Stimulated activated CD4-positive, alpha-beta T cell treated with anti-CD3 and anti-CD28 coated beads, Interleukin-4, amount 100 ng/mL, for 1 hour (primary cell): ENCODE data around the gene CAPZB.

Source experiments
- DNase-seq: peaks from one replicate; pipeline ENCODE4 v3.0.0-alpha.2; 2020

The CAPZB gene

DNA sequence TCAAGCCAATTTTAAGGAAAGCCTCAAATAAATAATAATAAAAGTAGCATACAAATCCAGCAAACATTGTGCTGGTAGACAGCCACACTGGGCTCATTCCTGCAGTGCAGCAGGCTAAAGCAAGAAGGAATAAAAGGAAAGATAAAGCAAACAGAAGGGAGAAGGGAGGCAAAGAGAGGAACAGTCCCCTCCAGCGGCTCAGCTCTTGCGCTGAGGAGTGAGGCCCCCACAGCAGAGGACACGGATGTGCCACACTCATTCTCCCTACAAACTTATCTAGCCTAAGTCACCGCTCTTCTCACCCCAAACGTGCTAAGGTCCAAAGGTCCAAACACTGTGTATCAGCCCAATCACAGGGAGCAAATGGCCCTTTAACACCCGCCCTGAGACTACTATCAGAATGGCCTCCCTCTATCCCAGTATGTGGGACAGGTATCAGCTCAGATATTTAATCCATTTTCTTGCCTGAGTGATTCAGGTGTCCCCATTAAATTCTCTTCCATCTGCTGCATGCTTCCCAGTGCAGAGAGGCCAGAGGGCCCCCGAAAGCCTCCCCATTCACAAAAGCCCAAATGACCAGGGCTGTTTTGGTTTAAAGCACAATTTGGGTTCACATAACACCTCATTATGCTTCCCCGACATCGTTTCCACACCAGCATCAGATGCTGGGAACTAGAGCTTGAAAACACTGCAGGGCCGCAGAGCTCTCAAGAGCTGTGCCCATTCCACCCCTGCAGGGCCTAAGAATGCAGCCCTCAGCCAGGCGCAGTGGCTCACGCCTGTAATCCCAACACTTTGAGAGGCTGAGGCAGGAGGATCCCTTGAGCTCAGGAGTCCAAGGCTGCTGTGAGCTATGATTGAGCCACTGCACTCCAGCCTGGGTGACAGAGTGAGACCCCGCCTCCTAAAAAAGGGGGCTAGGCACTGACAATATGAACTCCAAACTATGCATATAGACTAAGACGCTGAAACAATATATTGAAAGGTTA is 17.8 kb downstream of the CAPZB start:
- DNase-seq, result no peak

DNA sequence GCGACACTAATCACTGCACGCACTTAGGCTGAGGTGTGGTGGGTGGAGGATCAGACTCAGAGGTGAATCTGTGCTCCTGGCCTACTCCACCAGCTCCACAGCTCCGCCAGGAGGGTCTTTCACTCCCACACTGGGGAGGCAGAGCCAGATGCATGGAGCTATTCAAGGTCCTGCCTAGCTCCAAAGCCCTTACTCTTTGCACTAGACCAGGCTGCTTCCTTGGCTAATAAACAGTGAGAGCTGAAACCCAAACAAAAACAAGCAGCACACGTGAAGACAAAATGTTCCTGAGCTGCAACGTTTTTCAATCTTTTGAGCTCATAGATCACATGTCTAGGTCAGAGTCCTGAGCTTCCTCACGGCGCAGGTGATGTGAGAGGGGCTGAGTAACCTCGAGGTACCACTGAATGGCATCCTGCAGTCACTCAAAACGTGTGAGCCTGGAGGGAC is 19.2 kb downstream of the CAPZB start:
- no peak for DNase-seq

DNA sequence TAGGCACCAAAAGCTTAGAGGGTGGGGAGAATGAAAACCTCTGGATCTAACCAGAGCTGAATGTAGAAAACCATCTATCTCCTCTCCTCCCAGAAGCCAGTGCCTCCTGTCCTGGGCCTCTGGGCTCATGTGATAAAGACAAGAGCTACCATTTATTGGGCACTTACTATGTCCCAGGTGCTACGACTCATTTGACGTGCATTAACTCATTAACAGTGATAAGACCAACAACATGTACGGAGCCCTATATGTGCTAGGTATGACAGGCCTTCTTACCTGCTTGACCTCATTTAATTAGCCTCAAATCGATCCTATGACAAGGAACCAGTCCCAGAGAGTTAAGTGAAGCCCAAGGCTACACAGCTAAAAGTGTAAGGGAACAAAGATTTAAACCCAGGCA is 19.7 kb downstream of the CAPZB start:
- no peak for DNase-seq

DNA sequence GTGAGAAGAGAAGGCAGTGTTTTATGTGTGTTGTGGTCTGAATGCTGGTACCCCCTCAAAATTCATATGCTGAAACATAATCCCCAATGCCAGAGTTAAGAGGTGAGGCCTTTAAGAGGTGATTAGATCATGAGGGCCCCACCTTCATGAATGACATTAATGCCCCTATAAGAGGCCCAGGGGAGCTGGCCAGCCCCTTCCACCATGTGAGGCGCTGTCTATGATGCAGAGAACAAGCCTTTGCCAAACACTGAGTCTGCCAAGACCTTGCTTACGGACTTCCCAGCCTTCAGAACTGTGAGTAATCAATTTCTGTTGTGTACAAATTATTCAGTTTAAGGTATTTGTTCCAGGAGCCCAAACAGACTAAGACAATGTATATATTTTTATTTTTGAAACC is 20.2 kb downstream of the CAPZB start:
- DNase-seq, result no peak

DNA sequence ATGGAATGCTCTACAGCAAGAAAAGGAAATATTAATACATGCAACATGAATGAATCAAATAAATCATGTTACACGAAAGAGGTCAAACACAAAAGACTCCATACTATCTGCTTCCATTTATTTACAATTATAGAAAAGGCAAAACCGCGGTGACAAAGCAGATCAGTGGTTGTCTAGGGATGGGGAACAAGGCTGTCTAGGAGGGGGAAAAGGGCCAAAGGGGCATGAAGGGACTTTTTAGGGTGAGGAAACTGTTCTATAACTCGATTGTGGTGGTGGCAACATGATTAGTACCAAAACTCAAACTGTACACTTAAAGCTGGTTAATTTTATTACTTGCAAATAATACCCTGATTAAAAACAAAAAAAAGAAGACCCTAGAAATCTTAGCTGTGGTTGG is 20.6 kb downstream of the CAPZB start:
- DNase-seq, result no peak

DNA sequence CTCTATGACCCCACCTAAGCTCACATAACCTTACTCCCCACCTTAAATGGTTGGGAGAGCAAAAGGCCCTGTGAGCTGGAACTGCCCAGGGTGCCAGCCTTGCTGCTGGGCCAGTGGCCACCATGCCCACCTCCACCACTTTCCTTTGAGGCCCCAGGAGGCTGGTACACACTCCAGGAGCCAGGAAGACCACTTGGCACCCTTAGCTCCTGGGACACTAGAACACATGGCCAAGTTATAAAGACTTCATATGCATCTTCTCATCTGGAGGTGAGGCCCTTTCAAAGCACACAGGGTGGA is 21.9 kb downstream of the CAPZB start:
- no peak for DNase-seq

DNA sequence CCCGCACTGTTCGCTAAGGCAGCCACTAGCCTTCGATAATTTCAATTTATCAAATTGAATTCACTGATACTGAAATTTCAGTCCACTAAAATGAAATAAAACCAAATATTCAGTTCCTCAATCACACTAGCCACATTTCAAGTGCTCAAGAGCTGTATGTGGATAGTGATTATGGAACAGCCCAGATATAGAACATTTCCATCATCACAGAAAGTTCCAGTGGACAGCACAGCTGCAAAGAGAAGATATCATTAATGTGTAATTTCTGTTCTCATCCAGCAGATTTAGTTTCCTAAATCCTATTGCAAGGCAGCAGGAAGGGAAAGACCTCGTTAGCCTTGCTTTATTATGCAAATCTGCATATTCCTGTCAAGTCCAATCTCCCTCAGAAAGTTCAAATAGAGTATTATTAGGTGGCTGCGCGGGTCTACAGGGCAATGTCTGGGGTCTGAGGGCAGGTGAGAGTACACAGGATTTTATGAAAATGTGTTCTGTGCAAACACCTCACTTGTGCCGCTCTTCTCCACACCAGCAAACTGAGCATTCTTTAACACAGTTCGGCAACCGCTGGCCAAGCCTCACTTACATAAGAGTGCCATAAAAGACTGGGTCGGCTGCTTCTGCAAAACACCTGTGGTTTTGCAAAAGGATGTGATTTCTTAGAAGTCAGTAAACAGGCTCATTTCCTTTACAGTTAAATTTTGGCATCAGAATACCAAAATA is 22.4 kb downstream of the CAPZB start:
- no peak for DNase-seq

DNA sequence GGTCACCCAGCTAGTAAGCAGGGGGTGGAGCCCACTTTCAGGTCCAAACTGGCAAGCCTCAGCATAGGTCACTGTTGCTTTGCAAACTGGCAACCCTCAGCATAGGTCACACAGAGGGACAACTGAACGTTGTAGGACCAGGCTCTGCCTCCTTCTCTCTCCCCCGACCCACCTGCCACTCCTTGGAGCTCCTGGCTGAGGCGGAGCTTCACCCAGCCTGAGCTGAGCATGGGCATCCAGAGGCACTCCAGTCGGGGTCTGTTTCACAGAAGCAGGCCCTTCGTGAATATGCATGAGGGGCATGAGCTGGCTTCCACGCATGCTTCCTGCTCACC is 24.2 kb downstream of the CAPZB start:
- no peak for DNase-seq

DNA sequence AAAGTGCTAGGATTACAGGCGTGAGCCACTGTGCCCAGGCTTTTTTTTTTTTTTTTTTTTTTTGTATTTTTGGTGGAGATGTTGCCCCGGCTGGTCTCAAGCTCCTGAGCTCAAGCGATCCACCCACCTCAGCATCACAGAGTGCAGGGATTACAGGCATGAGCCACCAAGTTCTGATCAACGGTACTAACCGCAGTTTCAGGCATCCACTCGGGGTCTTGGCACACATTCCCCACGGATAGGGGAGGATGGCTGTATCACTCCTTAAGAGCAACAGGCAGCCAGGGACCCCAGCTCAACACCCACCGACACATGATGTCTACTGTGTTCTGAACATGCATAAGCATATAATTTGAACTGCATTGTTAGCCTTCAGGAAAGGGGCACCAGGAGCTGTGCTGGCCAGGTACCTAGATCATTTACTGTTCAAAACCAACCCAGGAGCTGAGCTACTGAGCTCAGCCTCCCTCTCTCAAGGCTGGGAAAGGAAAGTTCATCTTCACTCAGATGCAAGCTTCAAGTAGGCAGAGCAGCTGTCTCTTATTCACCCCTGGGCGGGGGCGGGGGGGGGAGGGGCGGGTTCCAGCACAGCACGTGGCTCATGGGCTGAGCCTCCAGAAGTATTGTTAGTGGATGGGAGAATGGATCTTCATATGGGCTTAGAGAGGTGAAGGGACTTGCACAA is 24.7 kb downstream of the CAPZB start:
- no peak for DNase-seq

DNA sequence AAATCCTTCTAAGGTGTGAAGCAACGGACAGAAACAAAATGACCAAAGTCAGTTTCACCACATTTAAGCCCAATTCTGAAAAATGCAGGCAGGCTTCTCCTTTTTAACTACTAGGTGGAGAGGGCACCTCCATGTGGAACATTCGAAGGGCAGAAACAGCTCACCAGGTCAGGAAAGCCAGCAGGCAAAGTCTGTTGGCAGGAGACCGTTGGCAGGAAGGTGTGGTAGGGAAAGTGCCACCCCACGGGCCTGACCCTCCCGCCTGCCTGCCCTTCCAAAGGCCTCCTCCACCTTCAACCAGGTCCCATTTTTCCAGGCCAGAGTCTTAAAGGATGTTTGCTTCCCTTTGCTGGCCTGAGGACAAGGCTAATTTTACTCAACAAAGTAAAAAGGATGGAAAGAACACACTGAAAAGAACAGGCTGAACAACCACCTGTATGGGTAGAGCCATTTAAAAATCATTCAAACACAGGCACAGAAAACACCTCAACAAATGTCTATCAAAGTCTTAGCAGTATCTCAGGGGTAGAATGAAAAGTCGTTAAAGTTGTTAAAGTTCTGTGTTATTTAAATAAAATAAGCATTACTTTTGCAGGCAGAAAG is 26.4 kb downstream of the CAPZB start:
- DNase-seq, result no peak

DNA sequence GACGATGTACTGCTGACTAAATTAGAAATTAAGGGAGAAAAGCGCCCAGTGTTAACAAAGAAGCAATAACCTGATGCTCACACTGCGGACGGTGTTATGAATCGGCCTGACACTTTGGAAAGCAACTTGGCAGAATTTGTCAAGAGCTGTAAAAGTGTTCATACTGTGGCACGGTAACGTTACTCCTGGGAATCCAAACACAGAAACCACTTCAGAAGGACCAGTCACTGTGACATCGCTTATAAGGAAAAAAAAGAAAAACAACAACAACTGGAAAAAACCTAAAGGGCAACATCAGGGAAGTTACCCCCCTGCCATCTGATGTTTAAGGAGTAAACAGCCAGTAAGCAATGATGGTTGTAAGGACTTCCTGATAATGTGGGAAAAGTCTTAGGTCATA is 27.7 kb downstream of the CAPZB start:
- DNase-seq, result no peak

DNA sequence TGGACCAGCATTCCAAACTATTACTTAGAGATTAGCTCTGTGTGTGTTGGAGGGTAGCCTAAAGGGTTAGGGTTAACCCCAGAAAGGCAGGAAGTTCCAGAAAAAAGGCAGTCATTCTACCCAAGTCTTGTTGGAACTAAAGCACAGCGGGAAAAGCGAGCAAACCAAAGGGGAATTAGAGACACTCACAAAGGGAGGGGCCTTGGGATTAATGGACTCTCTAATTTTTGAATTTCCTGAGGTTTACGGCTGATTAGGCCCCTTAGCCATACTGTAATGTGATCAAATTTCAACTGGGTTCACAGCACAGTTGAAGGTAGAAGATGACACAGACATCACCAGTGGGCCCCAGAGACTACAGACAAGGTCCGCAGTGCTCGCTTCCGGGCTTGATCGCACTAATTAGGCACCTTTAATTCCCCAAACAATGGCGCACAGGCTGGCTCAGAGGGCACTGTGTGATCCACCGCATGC is 28.3 kb downstream of the CAPZB start:
- DNase-seq, result no peak

DNA sequence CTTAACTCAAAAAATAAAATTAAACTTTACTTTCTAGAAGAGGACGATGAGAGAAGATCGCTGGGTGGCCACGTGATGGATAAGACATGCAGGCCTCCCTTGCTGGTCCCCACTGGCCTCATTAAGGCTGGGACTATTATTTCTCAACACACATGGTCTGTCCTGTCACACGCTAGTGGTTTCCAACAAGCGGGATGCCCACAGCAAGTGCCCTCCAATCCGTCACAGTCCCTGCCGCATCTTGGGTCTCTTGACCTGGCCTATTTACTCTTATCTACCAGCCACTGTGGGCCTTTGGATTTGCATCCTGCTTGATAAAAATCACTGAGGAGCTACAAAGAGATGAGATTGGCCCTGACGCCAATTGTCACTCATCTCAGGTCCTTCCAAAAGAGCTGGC is 30.0 kb downstream of the CAPZB start:
- no peak for DNase-seq

DNA sequence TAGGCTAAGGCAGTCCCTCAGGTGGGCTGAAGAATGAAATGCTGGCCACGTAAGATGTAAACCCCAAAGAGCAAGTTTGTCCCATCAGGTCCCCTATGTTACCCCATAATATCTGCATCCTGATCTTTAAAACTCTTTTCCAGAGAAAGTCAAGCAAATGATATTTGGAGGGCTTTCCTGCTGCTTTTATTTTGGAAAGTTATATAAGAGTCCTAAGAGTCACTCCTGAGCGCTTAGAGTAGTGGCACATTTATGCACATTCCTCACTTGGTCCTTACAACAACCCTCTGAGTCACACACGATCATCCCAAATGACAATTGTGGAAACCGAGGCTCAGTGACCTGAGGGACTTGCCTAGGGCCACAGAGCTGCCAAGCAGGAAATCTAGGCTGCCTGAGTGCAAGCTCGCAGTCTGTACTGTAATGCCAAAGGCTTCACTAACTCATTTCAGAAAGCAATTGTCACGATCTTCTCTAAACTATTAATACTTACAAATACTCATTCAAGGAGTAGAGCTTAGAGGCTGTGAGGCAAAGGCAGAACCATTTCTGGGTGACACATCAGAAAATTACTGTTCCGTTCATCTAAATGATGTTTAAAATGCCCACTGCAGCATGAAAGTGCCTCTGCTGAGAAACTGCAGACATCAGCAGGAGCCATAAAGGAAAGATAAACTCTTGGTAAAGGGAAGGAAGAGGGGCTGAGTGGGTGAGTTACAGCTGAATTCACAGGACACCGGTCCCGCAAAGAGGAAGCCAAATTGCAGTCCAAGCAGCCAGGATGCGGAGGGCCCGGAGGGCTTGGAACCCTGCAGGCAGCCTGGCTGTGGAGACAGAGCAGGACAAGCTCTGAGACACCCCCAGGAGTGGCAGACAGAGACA is 30.8 kb downstream of the CAPZB start:
- no peak for DNase-seq

DNA sequence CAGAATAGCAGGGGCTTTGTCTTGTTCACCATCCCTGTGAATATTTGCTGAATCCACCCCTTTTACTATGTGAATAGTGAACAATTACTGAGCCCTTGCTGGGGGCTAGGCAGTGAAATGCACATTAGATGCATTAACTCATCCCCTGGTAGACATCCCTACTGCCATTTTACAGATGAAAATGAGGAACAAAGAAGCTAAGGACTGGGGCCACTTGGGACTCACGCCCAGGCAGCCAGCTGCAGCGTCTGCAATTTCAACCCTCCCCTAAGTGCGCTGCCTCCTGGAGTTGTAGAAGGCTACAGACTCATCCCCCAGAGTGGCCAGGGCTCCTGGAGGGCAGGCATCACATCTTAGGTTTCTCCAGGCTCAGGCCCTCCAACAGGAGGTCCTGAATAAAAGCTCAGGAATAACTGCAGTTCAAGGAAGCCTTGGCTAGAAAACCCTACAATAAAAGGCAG is 31.6 kb downstream of the CAPZB start:
- DNase-seq, result no peak

DNA sequence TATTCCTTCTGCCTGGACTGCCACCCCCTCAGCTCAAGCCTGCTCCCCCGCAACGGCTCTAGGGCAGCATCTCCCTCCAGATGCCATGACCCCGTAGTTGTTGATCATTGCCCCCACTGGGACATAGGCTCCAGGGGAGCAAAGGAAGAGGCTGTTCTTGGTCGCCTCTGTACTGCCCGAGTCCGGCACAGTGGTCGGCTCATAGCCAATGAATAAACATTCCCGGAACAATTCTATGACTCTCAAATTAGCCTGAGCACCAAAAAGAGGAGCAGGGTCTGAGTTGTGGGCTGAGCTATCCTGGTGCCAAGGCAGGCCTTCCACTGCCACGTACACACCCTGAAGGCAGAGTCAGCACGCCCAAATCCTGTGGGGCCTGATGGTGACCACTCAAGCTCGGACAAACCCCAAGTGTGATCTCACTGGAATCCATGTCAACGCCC is 33.1 kb downstream of the CAPZB start:
- no peak for DNase-seq

DNA sequence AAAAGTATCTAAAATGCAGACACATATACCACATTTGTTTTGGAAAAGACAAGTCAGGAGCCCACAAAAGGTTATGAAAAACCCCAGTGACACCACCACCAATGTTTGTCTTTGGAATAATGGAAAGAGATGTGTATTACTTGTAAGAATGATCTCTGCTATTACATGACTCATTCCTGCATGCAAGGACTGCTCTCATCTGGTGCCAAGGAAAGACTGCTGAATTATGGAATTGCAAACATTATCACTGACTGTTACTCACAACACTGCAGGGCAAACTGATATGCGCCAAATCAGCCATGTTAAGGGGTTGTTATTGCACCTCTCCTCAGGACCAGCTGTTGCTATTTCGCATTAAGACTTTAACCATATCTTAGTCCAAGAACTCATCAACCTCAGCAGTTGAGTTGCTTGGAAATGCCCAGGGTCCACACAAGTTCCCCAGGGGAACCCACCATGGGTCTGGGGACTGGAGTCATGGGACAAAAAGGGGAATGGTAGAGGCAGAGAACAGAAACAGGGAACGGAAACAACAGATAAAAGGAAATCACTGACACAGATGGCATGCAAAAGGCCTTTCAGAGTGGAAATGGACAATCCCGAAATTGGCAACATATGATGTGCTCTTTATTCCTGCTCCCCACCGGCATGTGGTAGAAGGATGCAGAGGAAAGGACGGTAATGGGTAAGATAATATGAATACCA is 34.4 kb downstream of the CAPZB start:
- DNase-seq, result no peak

DNA sequence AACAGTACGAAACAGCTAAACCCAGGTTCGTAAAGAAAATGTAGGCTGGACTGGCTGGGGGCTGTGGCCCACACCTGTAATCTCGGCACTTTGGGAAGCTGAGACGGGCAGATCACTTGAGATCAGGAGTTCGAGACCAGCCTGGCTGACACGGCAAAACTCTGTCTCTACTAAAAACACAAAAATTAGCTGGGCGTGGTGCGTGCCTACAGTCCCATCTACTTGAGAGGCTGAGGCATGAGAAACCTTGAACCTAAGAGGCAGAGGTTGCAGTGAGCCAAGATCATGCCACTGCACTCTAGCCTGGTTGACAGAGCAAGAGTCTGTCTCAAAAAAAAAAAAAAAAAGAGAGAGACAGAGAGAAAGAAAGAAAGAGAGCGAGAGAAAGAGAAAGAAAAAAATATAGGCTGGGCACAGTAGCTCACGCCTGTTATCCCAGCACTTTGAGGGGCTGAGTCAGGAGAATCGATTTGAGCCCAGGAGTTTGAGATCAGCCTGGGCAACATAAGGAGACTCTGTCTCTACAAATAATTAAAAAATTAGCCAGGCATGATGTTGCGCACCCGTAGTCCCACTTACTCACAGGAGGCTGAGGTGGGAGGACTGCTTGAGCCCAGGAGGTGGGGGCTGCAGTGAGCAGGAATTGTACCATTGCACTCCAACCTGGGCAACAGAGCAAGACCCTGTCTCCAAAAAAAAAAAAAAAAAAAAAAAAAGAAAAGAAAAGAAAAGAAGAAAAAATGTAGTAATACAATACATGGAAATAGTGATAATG is 35.7 kb downstream of the CAPZB start:
- no peak for DNase-seq

DNA sequence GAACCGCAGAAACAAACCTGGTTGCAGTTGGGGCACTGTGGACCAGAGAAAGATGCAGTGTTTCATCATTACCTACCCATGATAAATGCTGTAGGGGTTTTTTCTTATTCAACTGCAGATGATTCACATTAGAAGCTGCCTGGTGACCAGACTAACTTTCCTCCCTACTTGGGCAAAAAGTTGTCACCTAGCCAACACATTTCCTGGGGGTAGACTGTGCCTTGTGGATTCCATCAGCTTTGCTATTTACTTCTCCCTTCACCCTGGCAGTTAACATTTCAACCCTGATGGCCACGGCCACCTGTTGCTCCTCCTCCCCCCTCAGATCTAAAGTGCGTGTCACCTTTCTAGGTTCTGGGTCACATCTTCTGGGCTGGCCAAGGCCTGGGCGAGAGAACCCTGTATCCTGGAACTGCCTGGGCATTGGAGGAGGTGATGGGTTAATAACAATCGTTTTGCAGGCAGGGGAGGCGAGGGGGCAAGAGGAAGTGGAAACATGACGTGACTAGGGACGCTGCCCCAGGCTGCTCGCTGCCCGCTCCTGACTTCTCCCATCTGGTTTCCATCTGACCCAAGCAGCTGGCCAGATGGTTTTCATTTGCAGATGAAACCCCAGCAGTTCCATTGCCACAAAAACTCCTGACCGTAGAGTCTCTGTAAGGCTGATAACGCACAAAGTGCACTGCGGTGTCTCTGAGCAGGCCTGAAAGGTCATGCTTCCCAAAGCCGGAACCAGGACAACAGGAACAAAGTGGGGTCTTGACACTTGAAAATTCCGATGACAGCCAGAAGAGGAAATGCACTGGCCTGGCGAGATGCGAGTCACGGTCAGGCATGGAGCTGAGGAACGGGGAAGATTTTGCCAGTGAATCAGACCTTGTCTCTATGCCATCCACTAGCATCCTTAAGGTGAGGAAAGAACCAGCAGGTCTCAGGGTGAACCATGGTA is 36.6 kb downstream of the CAPZB start:
- DNase-seq, result no peak
